Hematopoietic multipotent progenitor cell treated with erythropoietin and hydrocortisone succinate and interleukin-3 and kit ligand, for 17 days (in vitro differentiated cells): ENCODE data around the gene DAB2IP.
"Not testable (repeated sequence)": the region's sequence is repeated elsewhere in the genome, so short reads cannot be mapped to it uniquely, and the experiment has no call there.

Experiments used
- DNase-seq: peaks from one replicate; pipeline ENCODE4 v3.0.0-alpha.2; 2015; ENCODE audit warnings: low spot score

Gene DAB2IP

GRCh38 chr9:121776739-121777637 is 125.6 kb downstream of the DAB2IP start:
- DNase-seq, result no peak

GRCh38 chr9:121778252-121779225 is 127.1 kb downstream of the DAB2IP start:
- DNase-seq, result no peak

- DNase-seq, result no peak
Measured at GRCh38 chr9:121779381-121780117, 128.1 kb downstream of the DAB2IP start.

GRCh38 chr9:121780177-121781040 is 129.0 kb downstream of the DAB2IP start:
- DNase-seq, result no peak

- no peak for DNase-seq
Measured at GRCh38 chr9:121781145-121781548, 129.7 kb downstream of the DAB2IP start.

- no peak for DNase-seq
Measured at GRCh38 chr9:121781701-121782464, 130.4 kb downstream of the DAB2IP start.

- DNase-seq, result no peak
Measured at GRCh38 chr9:121782514-121783110, 131.2 kb downstream of the DAB2IP start.

- no peak for DNase-seq
Measured at GRCh38 chr9:121783111-121783510, 131.7 kb downstream of the DAB2IP start.

GRCh38 chr9:121783521-121784507 is 132.4 kb downstream of the DAB2IP start:
- no peak for DNase-seq

GRCh38 chr9:121784731-121785411 is 133.4 kb downstream of the DAB2IP start:
- DNase-seq, result no peak

- DNase-seq, result no peak
Measured at GRCh38 chr9:121785673-121786542, 134.5 kb downstream of the DAB2IP start.

GRCh38 chr9:121786543-121786948 is 135.1 kb downstream of the DAB2IP start:
- no peak for DNase-seq

GRCh38 chr9:121786998-121787422 is 135.6 kb downstream of the DAB2IP start:
- no peak for DNase-seq

GRCh38 chr9:121788686-121789366 is 137.4 kb downstream of the DAB2IP start:
- DNase-seq, result no peak

GRCh38 chr9:121790841-121791240 is 139.4 kb downstream of the DAB2IP start:
- DNase-seq, result no peak

GRCh38 chr9:121792476-121792875 is 141.0 kb downstream of the DAB2IP start:
- not testable (repeated sequence) for DNase-seq
